HG02943 (cell line): Measurements from ENCODE around the gene GALT.

Experiments
- ATAC-seq: cut with Tn5 transposase; IDR thresholded peaks from one replicate; pipeline ENCODE4 v1.9.1; 2021; ENCODE audit warnings: mild to moderate bottlenecking, low read depth, moderate library complexity; ENCODE audit not compliant: unreplicated experiment

The GALT gene

DNA sequence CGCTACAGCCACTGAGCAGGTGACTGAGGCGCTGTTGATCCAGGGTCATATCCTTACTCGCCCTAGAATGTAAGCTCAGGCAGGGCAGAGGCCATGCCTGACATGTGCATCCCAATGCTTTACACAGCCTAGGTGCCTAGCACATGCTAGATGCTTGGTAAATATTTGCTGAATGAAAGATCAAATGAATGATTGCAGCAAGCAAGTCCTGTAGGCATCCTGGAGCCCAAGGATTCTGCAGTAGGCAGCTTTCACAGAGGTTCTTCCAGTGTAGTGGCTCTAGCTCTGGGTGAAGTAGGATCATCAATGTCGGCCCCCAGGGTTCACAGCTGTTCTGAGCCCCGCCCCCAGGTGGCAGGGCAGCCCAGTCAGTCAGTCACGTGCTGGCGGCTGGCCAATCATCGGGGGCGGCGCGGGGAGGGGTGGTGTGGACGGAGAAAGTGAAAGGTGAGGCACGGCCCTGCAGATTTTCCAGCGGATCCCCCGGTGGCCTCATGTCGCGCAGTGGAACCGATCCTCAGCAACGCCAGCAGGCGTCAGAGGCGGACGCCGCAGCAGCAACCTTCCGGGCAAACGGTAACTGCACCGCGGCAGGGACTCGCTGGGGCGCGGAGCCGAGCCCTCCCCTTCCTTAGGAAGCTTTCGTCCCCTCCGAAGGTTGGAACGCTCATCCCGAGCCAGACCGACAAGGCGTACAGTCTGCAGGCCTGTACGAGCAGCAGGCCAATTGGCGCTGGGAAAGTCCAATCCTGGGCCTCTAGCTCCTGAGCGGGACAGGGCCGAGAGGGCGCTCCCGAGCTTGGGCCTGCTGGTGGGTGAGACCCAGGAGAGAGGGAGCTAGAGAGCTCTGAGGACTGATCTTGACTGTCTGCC lies at the start of gene GALT:
Gene GALT, plus strand, starts transcription at position 465 of the 873 bp plus-strand sequence. Its CDS starts 30 bp downstream, at position 495.
- peak; percentile 92 for ATAC-seq

DNA sequence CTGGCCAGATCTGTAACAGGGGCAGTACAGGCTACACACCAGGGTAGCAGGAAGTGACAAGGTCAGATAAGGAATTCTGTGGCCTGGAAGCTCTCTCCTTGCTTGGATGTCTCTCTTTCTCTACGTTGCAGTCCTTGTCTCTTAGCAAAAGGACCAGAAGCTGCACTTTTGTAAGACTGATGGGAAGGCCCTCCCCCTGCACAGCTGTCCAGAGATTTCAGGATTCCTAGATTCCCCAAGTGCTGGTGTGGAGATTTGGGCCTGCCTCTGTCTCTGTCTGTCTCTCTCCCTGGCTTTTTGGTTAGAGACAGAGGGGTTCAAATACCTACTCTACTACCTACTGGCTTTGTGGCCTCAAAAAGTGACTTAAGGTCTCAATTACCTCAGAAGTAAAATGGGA lies 46.9 kb upstream of the GALT start:
- ATAC-seq, result no peak

DNA sequence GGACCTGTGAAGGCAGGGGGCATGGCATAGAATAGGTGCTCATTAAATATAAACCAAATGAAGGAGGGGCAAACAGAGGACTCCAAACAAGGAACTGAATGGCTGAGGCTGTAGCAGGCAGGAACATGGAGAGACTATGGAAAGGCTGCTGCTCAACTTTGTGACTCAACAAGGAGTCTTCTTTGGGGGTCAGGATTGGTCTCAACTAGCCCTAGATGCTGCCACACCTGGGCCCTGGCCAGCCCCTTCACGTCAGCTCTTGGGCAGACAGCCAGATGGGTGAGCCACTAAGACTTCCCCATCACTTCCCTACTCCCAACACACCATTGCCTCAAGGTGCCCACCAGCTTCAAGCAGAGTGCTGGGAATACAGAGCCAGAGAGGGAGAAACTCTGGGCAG lies 45.6 kb upstream of the GALT start:
- ATAC-seq, result no peak

DNA sequence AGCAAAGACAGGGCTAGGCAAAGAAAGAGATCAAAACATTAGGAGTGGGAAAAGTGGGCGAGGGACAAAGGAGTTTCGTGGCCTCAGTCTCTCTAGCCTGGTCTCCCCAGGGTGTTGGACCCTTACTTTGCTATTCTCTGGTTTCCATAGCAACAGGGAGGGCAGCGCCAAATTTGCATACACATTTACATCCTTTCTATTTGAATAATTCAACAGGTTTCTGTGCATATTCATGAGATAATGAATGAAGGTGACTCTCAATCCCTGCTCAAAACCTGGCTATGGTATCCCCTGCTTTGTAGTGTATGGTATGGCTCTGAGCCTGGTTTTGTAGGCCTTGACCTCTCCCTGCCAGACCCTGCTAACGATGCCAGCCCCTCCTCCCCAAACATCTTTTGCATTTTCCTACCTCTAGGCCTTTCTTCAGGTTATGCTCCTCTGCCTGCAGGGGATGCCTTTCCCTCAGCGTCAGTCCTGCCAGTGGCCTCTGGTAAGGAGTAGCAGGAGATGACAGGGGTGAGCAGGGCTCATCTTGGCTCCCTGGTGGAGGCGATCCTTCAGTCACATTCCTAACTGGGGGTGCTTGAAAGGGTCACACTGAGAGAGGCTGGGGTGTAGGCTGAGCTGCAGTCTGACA lies 44.4 kb upstream of the GALT start:
- ATAC-seq, result no peak

DNA sequence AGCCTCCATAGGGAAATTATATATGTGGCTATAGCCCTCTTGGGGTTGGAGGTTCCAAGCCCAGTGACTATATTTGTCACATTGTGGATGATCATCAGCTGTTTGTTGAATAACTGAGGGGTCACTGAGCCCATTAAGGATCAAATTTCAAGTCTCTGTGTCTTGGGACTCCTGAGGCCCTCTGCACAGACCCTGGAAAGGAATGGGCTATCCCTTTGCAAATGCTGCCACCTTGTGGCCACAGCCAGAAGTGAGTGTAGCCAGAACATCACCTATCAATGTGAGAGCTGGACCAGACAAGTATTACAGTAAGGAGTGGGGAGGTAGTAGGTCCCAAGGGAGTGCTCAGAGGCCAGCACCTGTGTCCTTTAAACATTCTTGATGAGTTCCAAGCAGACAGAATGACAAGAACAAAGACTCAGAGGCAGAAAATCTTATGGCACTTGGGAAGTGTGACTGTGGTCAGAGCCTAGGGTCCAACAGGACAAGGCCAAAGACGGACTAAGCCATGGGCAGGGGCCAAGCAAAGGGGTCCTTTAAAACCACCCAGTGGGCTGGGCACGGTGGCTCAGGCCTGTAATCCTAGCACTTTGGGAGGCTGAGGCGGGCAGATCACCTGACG lies 42.8 kb upstream of the GALT start:
- peak; percentile 65 for ATAC-seq

DNA sequence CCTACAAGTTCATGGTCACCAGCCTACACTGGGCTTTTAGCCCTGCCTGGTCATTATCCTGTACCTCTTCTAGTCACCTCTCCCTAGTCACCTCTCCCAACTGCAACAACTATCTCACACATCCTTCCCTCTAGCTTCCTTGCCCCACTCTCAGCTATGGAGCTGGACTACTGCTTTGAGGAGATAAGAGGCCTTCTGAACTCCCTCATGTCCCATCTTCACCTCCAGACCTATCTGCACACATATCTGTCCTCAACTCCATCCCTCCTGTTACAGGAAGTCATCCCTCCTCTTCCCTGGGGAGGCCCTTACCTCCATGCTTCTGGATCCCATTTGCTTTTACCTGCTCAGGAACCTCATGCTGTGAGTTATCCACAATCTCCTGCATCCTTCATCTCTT lies 40.3 kb upstream of the GALT start:
- no peak for ATAC-seq

DNA sequence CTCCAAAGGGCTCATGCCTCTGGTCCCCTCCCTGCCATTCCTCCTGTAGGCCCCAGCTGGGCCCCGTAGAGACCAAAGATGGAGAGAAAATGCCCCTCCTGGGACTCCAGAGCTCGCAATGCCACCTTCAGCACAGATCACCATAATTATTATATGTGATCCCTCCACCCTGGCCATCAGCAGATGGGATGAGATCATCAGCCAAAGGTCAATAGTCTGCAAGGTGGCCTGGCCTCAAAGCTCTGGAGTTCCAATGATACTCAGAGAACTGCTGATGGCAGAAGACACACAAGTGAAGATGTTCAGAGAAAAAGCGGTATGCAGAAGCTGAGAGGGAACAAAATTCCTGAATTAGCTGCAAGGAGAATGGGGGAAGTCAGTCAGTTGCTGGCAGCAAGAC lies 39.6 kb upstream of the GALT start:
- ATAC-seq, result no peak

DNA sequence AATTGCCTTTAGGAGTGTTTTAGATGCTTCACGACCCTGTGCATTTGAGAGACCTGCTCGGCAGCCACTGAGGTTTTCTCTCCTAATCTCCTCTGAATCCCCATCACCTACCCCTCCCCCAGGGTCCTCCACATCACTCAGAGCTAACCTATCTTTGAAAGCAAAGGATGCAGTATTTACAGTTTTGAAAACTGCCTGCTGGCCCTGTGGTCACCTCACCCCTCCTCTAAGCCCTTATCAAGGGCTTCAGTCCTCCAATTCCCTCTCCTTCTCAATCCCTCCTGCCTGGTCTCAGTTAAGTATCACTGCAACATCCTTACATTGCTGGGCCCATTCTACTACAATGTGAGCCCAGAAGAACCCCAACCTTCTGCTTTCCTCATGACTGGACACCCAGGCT lies 39.1 kb upstream of the GALT start:
- ATAC-seq, result no peak

DNA sequence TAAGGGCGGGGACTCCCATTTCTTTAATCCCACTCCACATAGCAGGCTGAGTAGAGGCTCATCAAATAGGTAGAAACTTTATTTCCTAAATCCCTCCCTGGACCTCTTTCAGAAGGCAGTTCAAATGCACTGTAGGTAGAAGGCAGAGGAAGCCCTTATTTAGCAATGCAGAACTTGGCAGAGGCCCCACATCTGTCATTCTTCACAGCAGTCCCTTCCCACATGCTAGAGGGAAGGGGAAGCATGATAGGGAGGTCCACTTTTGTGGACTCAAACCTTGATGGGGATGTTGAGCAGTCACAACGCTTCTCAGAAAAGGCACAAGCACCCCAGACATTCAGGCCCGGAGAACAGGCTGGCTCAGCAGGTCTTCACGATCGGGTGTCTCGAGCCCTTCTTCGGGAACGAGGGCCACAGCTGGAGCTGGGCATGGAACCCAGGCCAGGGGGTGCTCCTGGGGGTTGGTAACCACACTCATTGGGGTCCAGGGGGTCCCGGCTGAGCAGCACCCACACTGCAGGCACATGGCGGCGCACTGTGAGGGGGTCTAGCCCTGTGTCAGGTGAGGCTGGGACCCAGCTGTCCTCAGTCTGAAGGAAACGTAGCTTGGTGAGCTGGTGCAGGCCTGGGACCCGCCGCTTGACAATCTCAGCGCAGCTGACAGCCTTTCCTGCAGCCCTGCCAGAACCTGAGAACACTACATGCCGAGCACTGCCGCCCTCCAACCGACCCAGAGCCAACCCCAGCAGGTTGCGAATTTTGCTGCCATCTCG lies 35.9 kb upstream of the GALT start:
- no peak for ATAC-seq

DNA sequence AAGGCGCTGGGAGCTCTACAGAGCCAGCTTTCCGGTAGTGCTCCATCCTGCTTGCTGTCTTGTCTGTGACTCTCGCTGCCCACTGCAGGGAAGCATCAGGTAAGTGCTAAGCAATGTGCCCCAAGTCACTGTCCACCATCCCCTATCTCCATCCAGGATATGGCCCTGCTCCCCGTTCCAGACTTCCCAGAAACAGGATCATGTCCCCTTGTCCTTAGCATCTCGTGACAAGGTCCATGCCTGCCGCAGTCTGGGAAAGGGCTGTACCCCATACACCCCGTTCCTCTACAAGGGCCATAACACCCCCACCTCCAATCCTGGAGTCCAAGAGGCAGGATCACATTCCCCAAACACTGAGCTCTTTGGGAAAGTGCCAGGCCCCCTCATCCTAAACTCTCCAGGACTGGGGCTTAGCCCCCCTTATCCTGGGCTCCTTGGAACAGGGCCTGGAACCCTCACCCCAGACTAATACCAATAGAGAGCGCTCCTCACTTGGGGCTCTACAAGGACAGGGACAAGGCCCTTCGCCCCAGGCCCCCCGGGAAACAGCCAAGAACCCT lies 35.1 kb upstream of the GALT start:
- ATAC-seq, result peak; percentile 10

DNA sequence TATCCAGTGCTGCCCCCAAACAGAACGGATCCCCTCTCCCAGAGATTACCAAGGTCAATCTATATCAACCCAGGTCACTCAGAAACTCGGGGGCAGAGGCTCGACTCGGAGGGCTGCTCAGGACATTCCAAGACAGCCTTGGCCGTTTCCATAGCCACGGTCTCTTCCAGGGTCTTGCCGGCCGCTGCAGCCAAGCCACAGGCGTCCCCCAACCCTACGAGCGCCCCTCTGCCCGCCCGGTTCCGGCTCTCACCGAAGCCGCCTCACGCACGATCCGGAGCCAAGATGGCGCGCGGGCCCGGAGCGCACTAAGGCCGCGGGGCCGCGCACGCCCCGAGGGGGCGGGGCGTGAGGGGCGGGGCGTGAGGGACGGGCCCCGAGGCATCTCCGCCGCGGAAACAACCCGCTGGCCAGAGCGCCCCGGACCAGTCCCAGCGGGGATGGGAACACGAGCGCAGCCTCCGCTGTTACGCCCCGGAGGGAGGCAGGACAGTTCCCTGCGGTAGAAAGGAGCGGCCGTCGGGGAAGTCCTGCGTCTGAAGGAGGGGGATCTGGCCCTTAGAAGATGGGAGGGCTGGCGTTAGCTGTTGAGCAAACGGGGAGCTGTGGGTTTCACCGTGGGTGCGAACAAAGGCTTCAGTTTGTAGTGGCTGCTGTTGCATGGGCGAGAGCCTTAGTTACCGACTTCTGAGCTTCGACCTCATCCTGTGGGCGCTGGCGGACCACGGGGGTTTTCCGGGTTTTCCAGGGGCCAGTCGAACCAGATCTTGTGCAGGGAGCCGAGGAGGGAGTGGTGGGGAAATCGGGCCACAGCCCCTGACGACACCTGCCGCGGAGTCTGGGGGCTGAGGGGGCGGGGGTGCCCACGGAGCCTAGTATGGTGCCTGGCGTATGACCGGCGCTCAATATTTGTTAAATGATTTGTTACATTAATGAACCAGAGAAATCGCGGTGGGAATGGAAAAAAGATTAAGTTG lies 34.4 kb upstream of the GALT start, which contains the start of gene RPP25L:
Gene RPP25L, minus strand, starts transcription at position 287 of the 977 bp plus-strand sequence. CDS start 801 bp downstream, outside the sequence.
- ATAC-seq, result peak; percentile 88

DNA sequence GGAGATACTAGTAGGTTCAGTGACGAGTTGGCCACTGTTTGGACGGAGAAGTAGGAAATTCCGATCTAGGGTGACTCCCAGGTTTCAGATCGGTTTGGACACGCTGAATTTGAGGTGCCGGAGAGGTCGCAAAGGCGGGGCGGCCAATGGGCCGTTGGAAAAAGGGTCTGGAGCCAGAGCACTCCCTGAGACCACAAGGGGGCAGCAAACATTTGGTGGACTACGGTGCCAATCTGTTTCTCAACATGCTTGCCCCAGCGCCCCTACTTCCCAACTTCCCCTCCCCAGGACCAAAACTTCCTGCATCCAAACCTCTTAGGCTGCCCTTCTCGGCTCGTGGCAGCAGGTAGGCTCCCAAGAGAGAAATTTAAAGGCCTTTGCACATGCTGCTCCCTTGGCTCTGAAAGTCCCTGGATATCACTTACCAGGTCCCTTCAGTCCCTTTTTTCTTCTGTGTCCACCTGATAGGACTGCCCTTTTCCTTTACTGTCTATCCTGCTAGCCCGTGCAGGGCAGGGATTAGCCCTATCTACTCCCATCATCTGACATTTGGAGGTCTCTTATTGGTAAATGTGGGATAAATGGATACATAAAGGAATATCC lies 33.6 kb upstream of the GALT start:
- no peak for ATAC-seq

DNA sequence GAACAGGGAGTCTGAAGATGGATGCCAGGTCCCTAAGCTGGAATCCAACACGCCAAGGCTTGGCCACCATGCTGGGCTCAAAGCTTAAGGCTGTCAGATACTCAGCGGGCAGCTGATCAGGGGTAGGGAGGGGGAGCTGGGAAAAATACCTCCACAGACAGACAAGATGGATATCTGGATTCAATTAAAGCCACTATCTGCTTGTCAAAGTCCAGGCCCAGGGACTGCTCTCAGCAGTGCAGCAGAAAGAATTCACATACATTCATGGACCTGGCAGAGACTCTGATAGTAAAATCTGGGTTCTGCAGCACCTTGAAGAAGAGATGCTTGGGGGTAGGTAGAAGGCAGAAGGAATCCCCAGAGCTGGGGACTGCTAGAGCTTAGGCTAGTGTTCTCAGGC lies 31.3 kb upstream of the GALT start:
- ATAC-seq, result no peak

DNA sequence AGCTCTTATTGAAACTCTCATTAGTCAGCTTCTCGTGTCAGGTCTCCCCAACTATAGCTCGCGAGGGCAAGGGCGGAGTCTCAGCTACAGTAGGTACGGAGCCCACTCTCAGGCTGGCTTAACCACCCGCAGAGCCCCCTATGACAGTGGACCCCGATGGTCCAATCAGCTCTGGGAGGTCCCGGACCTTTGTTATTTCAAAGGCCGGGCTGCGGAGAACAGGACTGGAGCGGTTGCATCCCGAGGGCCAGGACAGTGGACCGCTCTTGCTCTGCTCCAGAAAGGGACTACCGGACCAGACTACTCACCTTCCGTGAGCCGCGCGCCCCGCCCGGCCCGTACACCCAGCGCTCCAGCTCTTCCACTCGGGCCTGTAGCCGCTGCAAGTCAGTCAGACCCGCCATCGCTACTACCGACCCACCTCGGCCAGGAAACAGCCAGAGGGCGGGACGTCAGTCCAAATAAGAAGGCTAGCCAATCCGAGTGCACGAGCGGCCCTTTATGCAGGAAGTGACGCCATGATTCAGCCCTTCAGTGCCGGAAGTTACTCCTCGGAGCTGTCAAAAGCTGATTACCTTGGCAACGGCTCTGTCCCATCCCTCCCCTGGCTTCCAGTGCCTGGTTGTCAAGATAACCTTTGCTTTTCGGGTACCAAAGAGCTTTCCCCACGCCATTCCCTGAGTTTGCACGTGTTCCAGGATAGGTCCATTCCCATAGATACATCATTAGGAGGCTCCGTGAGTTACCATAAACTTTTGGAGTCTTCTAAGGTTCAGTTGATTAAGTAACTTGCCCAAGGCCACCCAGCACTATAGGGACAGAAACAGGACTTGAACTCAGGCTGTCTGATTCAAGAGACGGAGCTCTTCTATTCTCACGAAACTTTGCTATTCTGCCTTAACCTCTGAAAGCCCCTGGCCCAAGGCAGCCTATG lies 26.1 kb upstream of the GALT start, which contains the start of gene DCTN3:
Gene DCTN3, minus strand, starts transcription at position 435 of the 934 bp plus-strand sequence. Its CDS starts 31 bp downstream, at position 404.
- ATAC-seq, result peak; percentile 99

DNA sequence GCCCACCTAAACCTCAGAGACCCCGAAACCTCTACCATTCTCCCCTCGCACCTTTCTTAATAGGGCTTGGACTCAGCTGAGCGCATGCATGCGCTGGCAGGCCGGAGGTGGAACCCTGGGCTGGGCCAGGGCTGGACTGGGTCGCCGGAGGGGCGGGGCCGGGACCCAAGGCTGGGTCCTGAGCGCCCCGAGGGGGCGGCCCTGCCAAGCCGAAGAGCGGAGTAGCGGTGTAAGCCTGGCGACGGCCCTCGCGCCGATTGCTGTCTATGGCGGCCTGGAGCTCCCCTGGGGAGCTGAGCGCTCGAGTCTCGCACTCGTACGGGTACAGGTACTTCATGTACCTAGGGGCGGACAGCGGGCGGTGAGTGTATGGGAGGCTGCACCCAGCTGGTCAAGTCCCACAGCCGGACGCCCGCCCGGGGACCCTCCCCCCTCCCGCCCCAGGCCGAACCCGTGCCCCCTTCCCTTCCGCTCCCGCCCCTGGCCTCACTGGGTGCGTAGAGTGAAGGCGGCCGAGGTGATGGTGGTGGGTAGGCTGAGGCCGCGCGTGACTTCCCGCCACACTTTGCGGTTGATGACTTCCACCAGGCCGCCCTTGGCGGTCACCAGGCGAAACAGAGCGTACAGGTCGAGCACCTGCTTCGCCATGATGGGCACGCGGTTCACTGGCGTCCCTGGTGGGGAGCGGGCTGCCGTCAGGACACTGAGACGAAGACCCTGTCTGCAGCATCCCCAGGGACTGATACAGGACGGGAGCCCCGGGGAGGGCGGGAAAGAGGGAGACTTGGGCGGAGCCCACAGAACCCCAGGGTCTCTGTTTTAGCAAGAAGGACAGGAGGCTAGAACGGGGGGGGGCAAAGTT lies 22.9 kb upstream of the GALT start:
- no peak for ATAC-seq

DNA sequence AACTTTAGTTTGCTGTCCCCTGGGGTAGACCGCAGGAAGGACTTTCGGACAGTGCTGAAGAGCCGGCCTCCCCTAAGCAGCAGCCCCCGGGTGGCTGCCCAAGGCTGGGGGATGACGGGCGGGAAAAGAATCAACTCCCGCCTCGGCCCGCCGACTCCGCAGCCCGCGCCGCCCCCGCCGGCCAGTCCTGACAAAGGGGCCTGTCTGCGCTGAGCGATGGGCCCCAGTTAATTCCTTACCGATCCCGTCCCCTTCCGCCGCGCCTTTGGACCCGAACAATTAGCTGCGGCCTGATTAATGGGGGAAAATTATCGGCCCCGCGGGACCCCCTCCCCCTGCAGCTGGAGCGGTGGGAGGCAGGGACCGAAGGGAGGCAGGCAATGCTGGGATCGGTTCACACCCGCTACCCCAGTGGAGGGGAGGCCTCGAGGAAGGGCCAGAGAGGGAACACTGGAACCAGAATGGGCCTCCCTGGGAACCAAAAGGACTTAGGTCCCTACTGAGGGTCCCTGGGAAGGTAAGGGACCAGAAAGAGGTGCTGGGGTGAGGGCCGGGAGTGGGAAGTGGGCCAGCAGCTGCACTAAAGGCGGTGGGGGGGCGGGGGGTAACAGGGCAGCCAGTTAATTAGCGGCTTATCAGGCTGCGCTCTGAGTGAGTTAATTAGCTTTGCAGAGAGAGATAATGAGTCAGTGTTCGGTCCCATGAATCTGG lies 21.8 kb upstream of the GALT start:
- ATAC-seq, result no peak
